PC-9 (cell line): ENCODE data around the gene THSD8. TPM values are rescaled to one million over a fixed set of nuclear protein-coding genes. Genes with fewer than 3 reads are reported as not detected.

ENCODE experiments used
- BruUV-seq: library from RNA; stranded (reverse); fragments of 400-500 nt; replicated peaks from 2 replicates; lab custom pipeline; 2021; lab: Mats Ljungman, UMichigan
- CTCF ChIA-PET: fragments of 300-600 bp; sonication (Branson Sonifier 250); formaldehyde crosslinking; loops from one replicate; lab custom pipeline; 2022; ENCODE audit warnings: antibody characterized with exemption; lab: Charles Lee
- POLR2A ChIA-PET: fragments of 300-600 bp; sonication (Branson Sonifier 250); formaldehyde crosslinking; loops from one replicate; lab custom pipeline; 2022; ENCODE audit warnings: antibody characterized with exemption; ENCODE audit not compliant: unreplicated experiment; lab: Charles Lee
- DNase-seq, 2 experiments: peaks; one replicate each; pipeline versions ENCODE4 v3.0.0 to v3.0.0-alpha.2; 2015 to 2022; ENCODE audit warnings: mixed read lengths in 1 of 2
- H2AFZ ChIP-seq: fragments of 200-600 bp; sonication (generic); 2 replicates; pipeline ENCODE4 v1.8.1; 2017; ENCODE audit warnings: antibody characterized with exemption
- H3F3A ChIP-seq: fragments of 200-600 bp; sonication (generic); 2 replicates; pipeline ENCODE4 v1.8.1; 2017; ENCODE audit warnings: antibody characterized with exemption, mild to moderate bottlenecking, low read depth; ENCODE audit not compliant: insufficient read depth
- H3K27ac ChIP-seq: fragments of 200-600 bp; sonication (generic); 2 replicates; pipeline ENCODE4 v1.6.1; 2016; ENCODE audit warnings: mixed run types
- H3K27me3 ChIP-seq: fragments of 200-600 bp; sonication (generic); 2 replicates; pipeline ENCODE4 v1.6.1; 2016; ENCODE audit warnings: low read depth, mixed run types; ENCODE audit not compliant: insufficient read depth
- H3K36me3 ChIP-seq: fragments of 200-600 bp; sonication (generic); 2 replicates; pipeline ENCODE4 v1.6.1; 2016; ENCODE audit warnings: low read depth, mixed run types
- H3K4me1 ChIP-seq: fragments of 200-600 bp; sonication (generic); replicated peaks from 2 replicates; pipeline ENCODE4 v1.6.1; 2016; ENCODE audit warnings: mixed run types; ENCODE audit not compliant: insufficient read depth
- H3K4me2 ChIP-seq: fragments of 200-600 bp; sonication (generic); 2 replicates; pipeline ENCODE4 v1.6.1; 2017; ENCODE audit warnings: mixed run types
- H3K4me3 ChIP-seq: fragments of 200-600 bp; sonication (generic); 2 replicates; pipeline ENCODE4 v1.6.1; 2016; ENCODE audit warnings: mixed run types
- H3K79me2 ChIP-seq: fragments of 200-600 bp; sonication (generic); 2 replicates; pipeline ENCODE4 v1.6.1; 2017; ENCODE audit warnings: low read depth, mixed run types
- H3K9me2 ChIP-seq: fragments of 200-600 bp; sonication (generic); 2 replicates; pipeline ENCODE4 v1.8.1; 2017; ENCODE audit warnings: mild to moderate bottlenecking; ENCODE audit not compliant: insufficient read depth
- H3K9me3 ChIP-seq: fragments of 200-600 bp; sonication (generic); 2 replicates; pipeline ENCODE4 v1.8.1; 2016; ENCODE audit warnings: low read depth; ENCODE audit not compliant: insufficient read depth
- H4K20me1 ChIP-seq: fragments of 200-600 bp; sonication (generic); 2 replicates; pipeline ENCODE4 v1.8.1; 2017; ENCODE audit not compliant: insufficient read depth
- EZH2 ChIP-seq: fragments of 200-600 bp; sonication (generic); IDR thresholded peaks from 2 replicates; pipeline ENCODE4 v1.8.0; 2017; ENCODE audit warnings: antibody characterized with exemption, low read depth
- intact Hi-C: fragments of 100-400 bp; cut with micrococcal nuclease; formaldehyde crosslinking; loops from one replicate; pipeline ENCODE4 v1.10.0; 2022; ENCODE audit not compliant: unreplicated experiment
- total RNA-seq: library from RNA; stranded (reverse); gene quantifications from 2 replicates; pipeline ENCODE4 v1.2.3, GENCODE V29; 2021
- TF ChIP-seq, protein P1 (sequence below): fragments of 200-600 bp; sonication (generic); conservative IDR thresholded peaks from 2 replicates; pipeline ENCODE4 v1.6.1; 2017; ENCODE audit warnings: mixed run types, antibody characterized with exemption, mild to moderate bottlenecking, moderate library complexity

The THSD8 gene
- total RNA-seq, 1 experiment from 2014 or later, result 28.8 TPM

DNA sequence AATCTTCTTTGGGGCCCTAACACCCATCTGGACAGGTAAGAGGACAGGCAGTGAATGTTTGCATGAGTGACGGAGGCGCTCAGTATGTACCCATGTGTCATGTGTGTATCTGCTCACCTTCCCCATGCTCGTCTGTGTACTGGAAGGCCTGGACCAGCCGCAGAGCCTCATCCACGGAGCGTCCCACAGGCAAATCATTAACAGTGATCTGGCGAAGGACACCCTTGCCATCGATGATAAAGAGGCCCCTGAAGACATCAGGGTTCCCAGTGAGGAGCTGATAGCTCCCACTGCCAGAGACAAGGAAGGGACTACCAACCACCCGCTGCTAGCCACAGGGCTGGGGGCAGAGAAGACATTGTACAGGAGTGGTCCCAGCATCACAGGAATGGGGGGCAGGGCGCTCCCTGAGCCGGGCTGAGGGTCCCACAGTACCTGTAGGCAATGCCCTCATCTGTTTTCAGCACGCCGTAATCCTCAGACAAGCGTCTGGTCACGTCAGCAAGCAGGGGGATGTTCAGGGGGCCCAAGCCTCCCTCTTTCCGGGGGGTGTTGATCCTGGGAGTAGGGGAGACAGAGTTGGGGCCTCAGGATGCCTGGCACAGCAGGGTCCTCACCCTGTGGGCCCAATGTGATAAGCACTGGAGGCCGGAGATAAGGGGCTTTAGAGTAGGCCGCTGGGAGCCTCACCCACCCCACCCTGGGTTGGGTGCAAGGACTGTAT, 2.0 kb upstream of the THSD8 start:
- POLR2A ChIA-PET, result interaction anchor here (0.7 kb wide), 2 partner anchors 112 to 234 kb away, joined by 4 to 5 read pairs; no protein-coding TSS in a partner anchor
- Histone ChIP-seq H4K20me1 (0 out of 2 replicates have a peak, but pooled peaks cover 5% of the 10 kb centered on the region), H3K4me3 (peak overlapping the region; percentile 89), H3K4me1 (peaks cover 37% of the 10 kb centered on the region), H3K27me3 (no peaks in the 10 kb centered on the region), H3K9me3 (no peaks in the 10 kb centered on the region), H3K36me3 (0 out of 2 replicates have a peak, but pooled peaks cover 7% of the 10 kb centered on the region), H3K4me2 (peak overlapping the region; percentile 95), H3F3A (peaks cover 67% of the 10 kb centered on the region), H3K79me2 (peaks cover 25% of the 10 kb centered on the region), H2AFZ (no peak overlapping the region), H3K9me2 (no peaks in the 10 kb centered on the region), H3K27ac (no peak overlapping the region)
- BruUV-seq, result no TSS peak
- no peak for TF ChIP-seq EZH2
- TF ChIP-seq, protein P1, sequence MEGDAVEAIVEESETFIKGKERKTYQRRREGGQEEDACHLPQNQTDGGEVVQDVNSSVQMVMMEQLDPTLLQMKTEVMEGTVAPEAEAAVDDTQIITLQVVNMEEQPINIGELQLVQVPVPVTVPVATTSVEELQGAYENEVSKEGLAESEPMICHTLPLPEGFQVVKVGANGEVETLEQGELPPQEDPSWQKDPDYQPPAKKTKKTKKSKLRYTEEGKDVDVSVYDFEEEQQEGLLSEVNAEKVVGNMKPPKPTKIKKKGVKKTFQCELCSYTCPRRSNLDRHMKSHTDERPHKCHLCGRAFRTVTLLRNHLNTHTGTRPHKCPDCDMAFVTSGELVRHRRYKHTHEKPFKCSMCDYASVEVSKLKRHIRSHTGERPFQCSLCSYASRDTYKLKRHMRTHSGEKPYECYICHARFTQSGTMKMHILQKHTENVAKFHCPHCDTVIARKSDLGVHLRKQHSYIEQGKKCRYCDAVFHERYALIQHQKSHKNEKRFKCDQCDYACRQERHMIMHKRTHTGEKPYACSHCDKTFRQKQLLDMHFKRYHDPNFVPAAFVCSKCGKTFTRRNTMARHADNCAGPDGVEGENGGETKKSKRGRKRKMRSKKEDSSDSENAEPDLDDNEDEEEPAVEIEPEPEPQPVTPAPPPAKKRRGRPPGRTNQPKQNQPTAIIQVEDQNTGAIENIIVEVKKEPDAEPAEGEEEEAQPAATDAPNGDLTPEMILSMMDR, result no peak
- intact Hi-C loops, result no loop called here
- no peak for DNase-seq
- CTCF ChIA-PET, result no interaction called here

DNA sequence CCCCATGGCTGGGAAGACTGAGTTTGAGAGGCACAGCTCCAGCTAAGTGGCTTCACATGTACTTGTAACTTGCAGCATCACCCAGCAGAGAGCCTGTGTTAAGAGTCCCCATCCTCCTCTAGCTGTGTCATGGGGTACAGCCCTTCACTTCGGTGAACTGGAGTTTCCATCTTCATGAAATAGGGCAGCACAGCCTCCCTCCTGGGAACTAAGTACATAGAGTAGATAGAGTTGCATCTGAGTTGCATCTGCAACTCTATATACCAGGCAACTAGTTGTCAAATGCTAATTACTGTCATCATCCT, 1.5 kb upstream of the THSD8 start:
- ChIA-PET CTCF (interaction anchor here (0.6 to 1.3 kb wide), 2 partner anchors 22 to 33 kb away, joined by 3 to 4 read pairs; no protein-coding TSS in a partner anchor), POLR2A (interaction anchor here (0.5 kb wide), 1 partner anchor 23 kb away, joined by 3 read pairs; no protein-coding TSS in a partner anchor)
- BruUV-seq, result no TSS peak
- H4K20me1 ChIP-seq, result 0 out of 2 replicates have a peak, but pooled peaks cover 5% of the 10 kb centered on the region
- H3K79me2 ChIP-seq, result peaks cover 22% of the 10 kb centered on the region
- peaks cover 63% of the 10 kb centered on the region for H3F3A ChIP-seq
- H3K27me3 ChIP-seq, result no peaks in the 10 kb centered on the region
- no peak for TF ChIP-seq EZH2
- TF ChIP-seq, protein P1, result no peak
- no peak overlapping the region for H2AFZ ChIP-seq
- no peak overlapping the region for H3K27ac ChIP-seq
- 0 out of 2 replicates have a peak, but pooled peaks cover 7% of the 10 kb centered on the region for H3K36me3 ChIP-seq
- peaks cover 32% of the 10 kb centered on the region for H3K4me1 ChIP-seq
- H3K9me3 ChIP-seq, result no peaks in the 10 kb centered on the region
- H3K9me2 ChIP-seq, result no peaks in the 10 kb centered on the region
- peak overlapping the region; percentile 89 for H3K4me3 ChIP-seq
- intact Hi-C loops, result no loop called here
- no peak for DNase-seq
- peak overlapping the region; percentile 95 for H3K4me2 ChIP-seq

DNA sequence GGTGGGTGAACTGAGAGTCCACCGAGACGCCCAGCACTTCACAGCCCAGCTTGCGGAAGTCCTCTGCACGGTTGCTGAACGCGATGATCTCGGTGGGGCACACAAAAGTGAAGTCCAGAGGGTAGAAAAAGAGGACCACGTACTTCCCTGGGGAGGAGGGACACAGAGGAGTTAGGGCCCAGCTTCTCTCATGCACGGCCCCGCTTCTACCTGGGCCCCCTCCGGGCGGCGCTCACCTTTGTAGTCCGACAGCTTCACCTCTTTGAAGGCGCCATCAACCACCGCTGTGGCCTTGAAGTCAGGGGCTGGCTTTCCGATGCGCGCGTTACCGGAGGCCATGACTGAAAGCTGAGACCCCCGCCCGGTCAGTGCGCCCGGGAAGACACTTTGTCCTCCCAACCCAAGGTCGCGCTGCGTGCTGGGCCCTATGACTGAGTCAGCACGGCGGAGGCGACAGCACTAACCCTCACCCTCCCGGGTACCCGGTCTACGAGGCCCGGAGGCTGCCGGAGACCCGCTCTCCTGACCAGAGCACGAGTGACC, 875 bp upstream of the THSD8 start:
- POLR2A ChIA-PET, result interaction anchor here (0.5 to 0.7 kb wide), 2 partner anchors 23 to 34 kb away, joined by 3 read pairs; no protein-coding TSS in a partner anchor
- Histone ChIP-seq H3K9me3 (no peaks in the 10 kb centered on the region), H2AFZ (peak overlapping the region; percentile 92), H3K27me3 (no peaks in the 10 kb centered on the region), H3K9me2 (no peaks in the 10 kb centered on the region), H3K4me3 (peak overlapping the region; percentile 89), H3K36me3 (0 out of 2 replicates have a peak, but pooled peaks cover 7% of the 10 kb centered on the region), H4K20me1 (0 out of 2 replicates have a peak, but pooled peaks cover 5% of the 10 kb centered on the region), H3K4me1 (peaks cover 27% of the 10 kb centered on the region), H3F3A (peaks cover 59% of the 10 kb centered on the region), H3K4me2 (peak overlapping the region; percentile 95), H3K27ac (no peak overlapping the region), H3K79me2 (peaks cover 22% of the 10 kb centered on the region)
- intact Hi-C loops, result no loop called here
- TF ChIP-seq EZH2, result no peak
- TF ChIP-seq, protein P1, result no peak
- DNase-seq, result no peak
- CTCF ChIA-PET, result interaction anchor here (0.6 to 1.3 kb wide), 2 partner anchors 23 to 34 kb away, joined by 3 to 4 read pairs; no protein-coding TSS in a partner anchor
- BruUV-seq, result TSS peak; percentile 49
